KMS-11 (cell line): ENCODE measurements around the gene MPV17L.
"Not testable (repeated sequence)": the region's sequence is repeated elsewhere in the genome, so short reads cannot be mapped to it uniquely, and the experiment has no call there.

ENCODE experiments used
- H2AFZ ChIP-seq: fragments of 200-600 bp; sonication (generic); 2 replicates; pipeline ENCODE4 v1.6.1; 2016; ENCODE audit warnings: antibody characterized with exemption, mixed run types, low read depth
- H3K27ac ChIP-seq: fragments of 200-600 bp; sonication (generic); 2 replicates; pipeline ENCODE4 v1.6.1; 2016; ENCODE audit warnings: mild to moderate bottlenecking, mixed run types
- H3K27me3 ChIP-seq: fragments of 200-600 bp; sonication (generic); 2 replicates; pipeline ENCODE4 v1.6.1; 2017; ENCODE audit warnings: mild to moderate bottlenecking, low read depth, mixed run types, moderate library complexity; ENCODE audit not compliant: insufficient read depth
- H3K36me3 ChIP-seq: fragments of 200-600 bp; sonication (generic); 2 replicates; pipeline ENCODE4 v1.6.1; 2017; ENCODE audit warnings: mild to moderate bottlenecking, mixed run types; ENCODE audit not compliant: insufficient read depth
- H3K4me1 ChIP-seq: fragments of 200-600 bp; sonication (generic); 2 replicates; pipeline ENCODE4 v1.6.1; 2016; ENCODE audit warnings: mild to moderate bottlenecking, low read depth, mixed run types; ENCODE audit not compliant: poor library complexity, severe bottlenecking
- H3K4me2 ChIP-seq: fragments of 200-600 bp; sonication (generic); 2 replicates; pipeline ENCODE4 v1.7.0; 2016; ENCODE audit warnings: mild to moderate bottlenecking, mixed run types
- H3K4me3 ChIP-seq: fragments of 200-600 bp; sonication (generic); IDR thresholded peaks from 2 replicates; pipeline ENCODE4 v1.6.1; 2017; ENCODE audit warnings: low read depth, low read length, mixed read lengths; ENCODE audit not compliant: insufficient read depth
- H3K79me2 ChIP-seq: fragments of 200-600 bp; sonication (generic); 2 replicates; pipeline ENCODE4 v1.6.1; 2016; ENCODE audit warnings: low read depth, mixed run types; ENCODE audit not compliant: insufficient read depth
- H3K9ac ChIP-seq: fragments of 200-600 bp; sonication (generic); 2 replicates; pipeline ENCODE4 v1.6.1; 2016; ENCODE audit warnings: mild to moderate bottlenecking, mixed run types
- H4K20me1 ChIP-seq: fragments of 200-600 bp; sonication (generic); 2 replicates; pipeline ENCODE4 v1.6.1; 2016; ENCODE audit warnings: mild to moderate bottlenecking, mixed run types; ENCODE audit not compliant: insufficient read depth
- TF ChIP-seq, protein P1 (sequence below): fragments of 200-600 bp; sonication (generic); conservative IDR thresholded peaks from 2 replicates; pipeline ENCODE4 v1.6.1; 2017; ENCODE audit warnings: low read depth, mild to moderate bottlenecking, antibody characterized with exemption, low read length, moderate library complexity, mixed read lengths

Gene MPV17L

DNA sequence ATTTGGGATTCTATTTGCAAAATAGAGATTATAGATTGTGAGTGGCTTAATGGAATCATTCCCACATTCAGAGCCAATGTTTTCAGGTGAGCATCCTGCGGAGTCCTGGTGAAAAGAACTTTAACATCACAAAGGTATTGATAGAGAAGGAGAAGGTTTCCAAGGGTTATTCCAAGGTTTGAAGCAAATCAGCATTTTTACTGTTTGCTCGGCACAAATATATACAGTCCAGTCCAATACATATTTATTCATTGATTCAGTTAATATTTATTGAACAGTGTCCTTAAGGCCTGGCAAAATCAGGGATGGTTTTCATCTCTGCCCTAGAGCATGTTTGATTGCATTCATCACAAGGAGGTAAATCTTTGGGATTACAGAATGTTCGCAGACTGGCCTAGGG lies 6.4 kb downstream of the MPV17L start:
- H3K4me1 ChIP-seq = peaks cover 12% of the 10 kb centered on the region

DNA sequence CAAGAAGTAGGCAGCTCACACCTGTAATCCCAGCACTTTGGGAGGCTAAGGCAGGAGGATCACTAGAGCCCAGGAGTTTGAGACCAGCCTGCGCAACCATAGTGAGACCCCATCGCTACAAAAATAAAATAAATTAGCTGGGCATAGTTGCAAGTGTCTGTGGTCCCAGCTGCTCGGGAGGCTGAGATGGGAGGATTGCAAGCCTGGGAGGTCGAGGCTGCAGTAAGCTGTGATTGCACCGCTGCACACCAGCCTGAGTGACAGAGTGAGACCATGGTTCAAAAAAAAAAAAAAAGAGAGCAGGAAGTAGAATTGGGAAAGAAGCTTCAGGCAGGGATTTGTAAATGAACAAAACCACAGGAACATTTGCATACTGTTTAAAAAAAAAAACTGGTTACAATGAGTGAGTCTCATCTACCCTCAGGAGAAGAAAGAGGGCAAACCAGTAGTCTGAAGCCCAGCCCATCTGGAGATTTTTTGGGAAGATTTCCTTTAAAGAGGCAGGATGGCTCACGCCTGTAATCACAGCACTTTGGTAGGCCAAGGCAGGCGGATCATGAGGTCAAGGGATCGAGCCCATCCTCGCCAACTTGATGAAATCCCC lies 7.9 kb downstream of the MPV17L start:
- no peak overlapping the region for H3K27ac ChIP-seq
- H3K4me2 ChIP-seq = no peak overlapping the region
- H3K79me2 ChIP-seq = no peaks in the 10 kb centered on the region
- TF ChIP-seq, protein P1, sequence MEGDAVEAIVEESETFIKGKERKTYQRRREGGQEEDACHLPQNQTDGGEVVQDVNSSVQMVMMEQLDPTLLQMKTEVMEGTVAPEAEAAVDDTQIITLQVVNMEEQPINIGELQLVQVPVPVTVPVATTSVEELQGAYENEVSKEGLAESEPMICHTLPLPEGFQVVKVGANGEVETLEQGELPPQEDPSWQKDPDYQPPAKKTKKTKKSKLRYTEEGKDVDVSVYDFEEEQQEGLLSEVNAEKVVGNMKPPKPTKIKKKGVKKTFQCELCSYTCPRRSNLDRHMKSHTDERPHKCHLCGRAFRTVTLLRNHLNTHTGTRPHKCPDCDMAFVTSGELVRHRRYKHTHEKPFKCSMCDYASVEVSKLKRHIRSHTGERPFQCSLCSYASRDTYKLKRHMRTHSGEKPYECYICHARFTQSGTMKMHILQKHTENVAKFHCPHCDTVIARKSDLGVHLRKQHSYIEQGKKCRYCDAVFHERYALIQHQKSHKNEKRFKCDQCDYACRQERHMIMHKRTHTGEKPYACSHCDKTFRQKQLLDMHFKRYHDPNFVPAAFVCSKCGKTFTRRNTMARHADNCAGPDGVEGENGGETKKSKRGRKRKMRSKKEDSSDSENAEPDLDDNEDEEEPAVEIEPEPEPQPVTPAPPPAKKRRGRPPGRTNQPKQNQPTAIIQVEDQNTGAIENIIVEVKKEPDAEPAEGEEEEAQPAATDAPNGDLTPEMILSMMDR = no peak
- no peaks in the 10 kb centered on the region for H4K20me1 ChIP-seq
- no peak overlapping the region for H3K9ac ChIP-seq
- no peaks in the 10 kb centered on the region for H3K36me3 ChIP-seq
- H2AFZ ChIP-seq = no peak overlapping the region
- H3K4me1 ChIP-seq = peaks cover 12% of the 10 kb centered on the region
- H3K27me3 ChIP-seq = no peaks in the 10 kb centered on the region
- H3K4me3 ChIP-seq = no peak overlapping the region

More for the DNA sequence above, 6.4 kb downstream of the MPV17L start:
- Histone ChIP-seq H3K27me3 (no peaks in the 10 kb centered on the region), H3K79me2 (no peaks in the 10 kb centered on the region), H3K27ac (no peak overlapping the region), H2AFZ (no peak overlapping the region), H4K20me1 (no peaks in the 10 kb centered on the region), H3K4me3 (no peak overlapping the region), H3K4me2 (no peak overlapping the region), H3K36me3 (no peaks in the 10 kb centered on the region), H3K9ac (no peak overlapping the region)
- TF ChIP-seq, protein P1 = no peak

DNA sequence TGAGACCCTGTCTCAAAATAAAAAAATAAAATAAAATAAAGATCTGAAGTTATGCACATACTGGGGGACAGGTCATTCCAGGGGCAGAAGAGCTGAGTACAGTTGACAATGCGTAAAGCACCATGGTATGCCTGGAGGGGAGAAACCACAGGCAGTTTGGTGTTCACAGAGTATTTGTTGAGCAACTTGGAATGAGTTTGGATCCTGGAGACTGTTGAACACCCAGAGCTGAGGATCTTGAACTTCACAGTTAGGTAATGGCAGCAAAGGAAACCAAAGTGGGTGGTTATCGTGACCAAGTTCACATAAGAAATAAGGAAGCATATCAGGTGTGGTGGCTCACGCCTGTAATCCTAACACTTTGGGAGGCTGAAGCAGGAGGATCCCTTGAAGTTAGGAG lies 8.5 kb downstream of the MPV17L start:
- peaks cover 12% of the 10 kb centered on the region for H3K4me1 ChIP-seq
- H4K20me1 ChIP-seq, H3K27me3 ChIP-seq, H3K79me2 ChIP-seq, H3K36me3 ChIP-seq, H3K9ac ChIP-seq, H3K4me2 ChIP-seq, H2AFZ ChIP-seq, H3K27ac ChIP-seq, H3K4me3 ChIP-seq: not testable (repeated sequence)

DNA sequence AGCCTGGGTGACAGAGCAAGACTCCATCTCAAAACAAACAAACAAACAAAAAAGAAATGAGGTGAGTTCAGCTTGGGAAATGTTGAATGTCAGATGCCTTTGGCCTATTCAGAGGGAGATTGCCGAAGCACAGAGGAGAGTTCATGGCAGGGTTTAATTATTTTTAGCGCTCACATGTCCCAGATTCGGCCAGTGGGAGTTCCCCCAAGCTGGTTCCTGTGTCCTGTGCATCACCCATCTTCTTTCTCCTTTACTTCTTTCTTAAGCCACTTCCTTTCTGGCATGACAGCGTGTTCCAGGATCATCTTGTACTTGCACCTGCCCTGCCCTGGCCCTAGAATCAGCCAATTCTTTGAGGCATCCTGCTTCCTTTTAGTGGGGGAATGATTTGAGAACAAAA lies 9.2 kb downstream of the MPV17L start:
- Histone ChIP-seq H3K27me3 (no peaks in the 10 kb centered on the region), H3K4me2 (peak overlapping the region; percentile 2; the same call in 1 of the 2 replicates), H3K36me3 (no peaks in the 10 kb centered on the region), H2AFZ (peak overlapping the region; percentile 27), H3K4me3 (no peak overlapping the region), H3K79me2 (no peaks in the 10 kb centered on the region), H3K4me1 (peaks cover 12% of the 10 kb centered on the region), H3K9ac (no peak overlapping the region), H4K20me1 (no peaks in the 10 kb centered on the region), H3K27ac (no peak overlapping the region)
- TF ChIP-seq, protein P1 = no peak

DNA sequence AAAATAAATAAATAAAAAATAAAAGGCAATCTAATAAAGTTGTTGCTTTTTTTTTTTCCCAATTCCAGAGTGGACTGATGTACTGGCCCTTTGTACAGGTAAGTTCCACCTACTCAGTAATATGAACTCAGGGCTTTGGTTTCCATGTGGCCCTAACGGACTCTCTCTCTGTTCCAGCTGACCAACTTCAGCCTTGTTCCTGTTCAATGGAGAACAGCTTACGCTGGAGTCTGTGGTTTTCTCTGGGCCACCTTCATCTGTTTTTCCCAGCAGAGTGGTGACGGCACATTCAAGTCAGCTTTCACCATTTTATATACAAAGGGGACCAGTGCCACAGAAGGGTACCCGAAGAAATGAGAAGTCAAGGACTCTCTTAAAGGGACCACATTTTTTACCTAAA lies 12.2 kb downstream of the MPV17L start:
- H4K20me1 ChIP-seq, H3K36me3 ChIP-seq, H3K27me3 ChIP-seq, H2AFZ ChIP-seq, H3K4me3 ChIP-seq, H3K9ac ChIP-seq, H3K4me2 ChIP-seq, H3K79me2 ChIP-seq, H3K27ac ChIP-seq: not testable (repeated sequence)
- H3K4me1 ChIP-seq = peaks cover 12% of the 10 kb centered on the region

DNA sequence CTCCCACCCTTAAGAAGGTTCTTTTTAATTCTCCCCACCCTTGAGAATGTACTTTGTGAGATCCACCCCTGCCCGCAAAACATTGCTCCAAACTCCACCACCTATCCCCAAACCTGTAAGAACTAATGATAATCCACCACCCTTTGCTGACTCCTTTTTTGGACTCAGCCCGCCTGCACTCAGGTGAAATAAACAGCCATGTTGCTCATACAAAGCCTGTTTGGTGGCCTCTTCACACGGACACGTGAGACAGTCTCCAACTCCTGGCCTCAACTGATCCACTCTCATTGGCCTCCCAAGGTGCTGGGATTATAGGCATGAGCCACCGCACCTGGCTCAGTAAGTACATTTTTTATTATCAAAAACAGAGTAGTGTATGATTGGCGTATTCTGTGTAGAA lies 13.9 kb downstream of the MPV17L start:
- not testable (repeated sequence) for H3K4me3 ChIP-seq, H3K79me2 ChIP-seq, H3K4me2 ChIP-seq, H3K27ac ChIP-seq, H3K9ac ChIP-seq, H3K36me3 ChIP-seq, H2AFZ ChIP-seq, H4K20me1 ChIP-seq, H3K27me3 ChIP-seq
- H3K4me1 ChIP-seq = peaks cover 11% of the 10 kb centered on the region
